Astrocyte of the cerebellum (primary cell): ENCODE data around the gene RHBDL1.

Source experiments
- DNase-seq: peaks from one replicate; pipeline ENCODE4 v3.0.0-alpha.2; 2011; ENCODE audit warnings: low read depth
- H3K4me3 ChIP-seq: 2 replicates; pipeline ENCODE4 v1.5.1; 2011; ENCODE audit warnings: mild to moderate bottlenecking, low read depth, low read length, moderate library complexity
- CTCF ChIP-seq: IDR thresholded peaks from 2 replicates; pipeline ENCODE4 v1.5.1; 2012; ENCODE audit warnings: low read length, low read depth, moderate library complexity, mild to moderate bottlenecking; ENCODE audit errors: missing control alignments
- in situ Hi-C: cut with HindIII; loops from 2 replicates; pipeline ENCODE4 v1.10.0; 2017; ENCODE audit warnings: low sequenced_read_pairs

The RHBDL1 gene

DNA sequence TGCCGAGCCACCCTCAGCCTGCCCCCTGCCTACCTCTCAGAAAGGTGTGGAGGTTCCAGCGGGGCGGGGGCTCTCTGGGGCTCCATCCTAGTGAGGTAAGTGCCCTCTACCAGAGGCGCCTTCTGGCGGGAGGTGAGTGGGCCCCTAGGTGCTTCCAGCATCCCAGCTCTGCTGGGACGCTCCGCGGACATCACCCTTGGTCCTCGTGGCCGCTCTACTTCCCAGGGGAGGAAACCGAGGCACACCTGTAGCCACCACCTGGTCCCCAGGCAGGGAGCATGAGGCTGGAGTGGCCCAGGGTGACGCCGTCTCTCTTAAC is 32.5 kb upstream of the RHBDL1 start:
- no peak for TF ChIP-seq CTCF
- in situ Hi-C loops: no loop called here
- H3K4me3 ChIP-seq: peak overlapping the region; percentile 59
- DNase-seq: no peak

DNA sequence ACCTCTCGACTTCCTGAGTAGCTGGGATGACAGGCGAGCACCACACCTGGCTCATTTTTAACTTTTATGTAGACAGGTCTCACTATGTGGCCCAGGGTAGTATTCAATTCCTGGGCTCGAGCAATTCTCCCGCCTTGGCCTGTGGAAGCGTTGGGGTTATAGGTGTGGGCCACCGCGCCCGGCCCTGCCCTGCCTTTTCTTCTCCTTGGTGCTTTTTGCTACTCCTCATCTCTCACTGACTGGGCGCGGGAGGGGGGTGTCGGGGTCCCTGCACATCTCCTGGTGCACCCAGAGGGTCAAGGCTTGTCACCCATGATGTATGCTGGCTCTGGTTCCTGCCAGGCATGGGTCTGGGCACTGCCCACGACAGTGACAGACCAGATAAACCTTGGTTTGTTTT is 30.9 kb upstream of the RHBDL1 start:
- DNase-seq: no peak
- in situ Hi-C loops: no loop called here
- TF ChIP-seq CTCF: no peak

GRCh38 chr16:645852-646678 is 29.4 kb upstream of the RHBDL1 start:
- H3K4me3 ChIP-seq: no peak overlapping the region
- in situ Hi-C loops: no loop called here
- no peak for TF ChIP-seq CTCF
- DNase-seq: no peak

More for the DNA sequence above, 30.9 kb upstream of the RHBDL1 start:
- no peak overlapping the region for H3K4me3 ChIP-seq

GRCh38 chr16:646679-647172 is 28.7 kb upstream of the RHBDL1 start:
- TF ChIP-seq CTCF: no peak

DNA sequence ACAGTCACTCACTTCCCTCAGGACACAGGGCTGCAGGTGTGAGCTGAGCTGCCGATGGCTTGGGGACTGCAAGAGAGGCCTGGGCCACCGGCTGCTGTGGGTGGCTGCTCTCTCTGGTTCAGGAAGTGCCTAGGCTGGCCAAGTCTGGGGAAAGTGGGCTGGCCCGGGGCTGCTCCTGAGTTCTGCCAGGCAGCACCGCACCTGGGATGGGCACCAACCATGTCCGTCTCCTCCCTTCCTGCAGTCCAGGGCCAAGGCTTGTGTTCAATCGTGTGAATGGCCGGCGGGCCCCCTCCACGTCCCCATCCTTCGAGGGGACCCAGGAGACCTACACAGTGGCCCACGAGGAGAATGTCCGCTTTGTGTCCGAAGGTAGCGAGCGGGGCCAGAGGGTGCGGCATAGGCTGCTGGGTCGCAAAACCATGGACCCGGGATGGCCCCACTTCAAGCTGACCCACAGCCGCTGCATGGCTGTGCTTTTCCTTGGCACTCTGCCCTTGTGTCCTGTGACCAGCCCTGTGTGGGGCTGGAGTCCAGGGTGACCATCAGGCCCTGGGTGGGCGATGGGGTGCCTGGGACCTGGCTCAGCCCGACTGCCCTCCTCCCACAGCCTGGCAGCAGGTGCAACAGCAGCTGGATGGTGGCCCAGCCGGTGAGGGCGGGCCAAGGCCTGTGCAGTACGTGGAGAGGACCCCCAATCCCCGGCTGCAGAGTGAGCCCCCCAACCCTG is 28.1 kb upstream of the RHBDL1 start:
- H3K4me3 ChIP-seq: no peak overlapping the region
- DNase-seq: no peak
- TF ChIP-seq CTCF: no peak
- in situ Hi-C loops: no loop called here

More at GRCh38 chr16:646679-647172, 28.7 kb upstream of the RHBDL1 start:
- H3K4me3 ChIP-seq: no peak overlapping the region
- DNase-seq: no peak
- in situ Hi-C loops: no loop called here

- peak; percentile 37 for TF ChIP-seq CTCF
- in situ Hi-C loops: no loop called here
- peak overlapping the region; percentile 61 for H3K4me3 ChIP-seq
- DNase-seq: no peak
These were observed 27.2 kb upstream of the RHBDL1 start for GRCh38 chr16:648071-648780.
